ENCODE data around the gene BCKDHA. TPM values are rescaled to one million over a fixed set of nuclear protein-coding genes. Genes with fewer than 3 reads are reported as not detected.

Gene BCKDHA
- total and polyA plus RNA-seq, 2 donors, result 28.8 to 37.7 TPM

DNA sequence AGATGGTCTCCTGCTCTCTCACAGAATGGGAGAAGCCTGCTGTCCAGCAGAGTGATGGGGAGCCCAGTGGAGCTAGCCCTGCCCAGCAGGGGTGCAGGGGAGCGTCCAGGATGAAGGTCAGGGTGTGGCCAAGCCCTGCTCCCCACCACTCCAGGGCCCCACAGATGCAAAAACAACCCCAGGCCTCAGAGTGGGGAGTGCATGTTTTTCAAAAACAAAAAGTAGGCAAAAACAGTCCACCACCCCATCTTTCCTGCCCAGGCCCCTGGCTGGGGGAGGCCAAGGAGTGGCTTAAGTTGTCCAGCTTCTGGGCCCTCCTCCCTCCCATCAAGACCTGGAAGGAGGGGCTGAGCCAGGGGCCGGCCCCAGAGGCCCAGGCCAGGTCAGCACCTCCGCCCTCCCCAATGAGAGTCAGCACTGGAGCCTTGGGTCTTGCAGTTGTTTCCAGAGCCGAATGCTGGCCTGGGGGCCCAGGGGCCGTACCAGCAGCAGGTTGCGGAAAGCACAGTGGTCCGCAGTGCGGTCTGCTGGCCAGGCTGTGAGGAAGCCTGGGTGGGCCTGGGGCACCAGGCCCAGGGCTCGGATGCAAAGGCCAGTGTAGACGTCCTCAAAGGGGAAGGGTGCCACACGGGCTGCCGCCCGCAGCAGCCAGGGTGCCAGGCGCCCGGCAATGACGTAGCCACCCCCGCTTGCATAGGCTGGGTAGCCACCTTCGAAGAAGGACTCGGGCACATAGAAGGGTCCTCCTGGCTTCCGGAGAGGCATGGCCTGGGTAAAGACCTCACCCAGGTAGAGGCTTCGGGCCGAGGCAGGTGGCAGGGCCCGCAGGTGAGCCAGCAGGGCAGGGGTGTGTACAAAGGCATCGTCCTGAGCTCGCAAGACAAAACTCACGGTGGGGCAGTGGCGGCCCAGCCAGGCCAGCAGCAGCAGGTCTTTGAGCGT is 27.8 kb downstream of the BCKDHA start:
- no peak overlapping the region for H3K4me3 ChIP-seq (ENCODE audit: low read length in 2 of 2)
- H3K27me3 ChIP-seq (ENCODE audit: control insufficient read depth in 2 of 2, insufficient read depth in 1 of 2, low read length in 1 of 2), result no peaks in the 10 kb centered on the region
- no peak overlapping the region for H3K27ac ChIP-seq (ENCODE audit: low read depth in 1 of 2, low read length in 1 of 2)
- 96% methylated on average over 28 of the region's 28 CpGs for WGBS
- H3K9me3 ChIP-seq (ENCODE audit: control insufficient read depth in 2 of 2, insufficient read depth in 1 of 2, low read length in 1 of 2), result no peaks in the 10 kb centered on the region
- peaks cover 22 to 55% of the 10 kb centered on the region in 2 donors for H3K36me3 ChIP-seq (ENCODE audit: control insufficient read depth in 2 of 2, insufficient read depth in 2 of 2, low read length in 1 of 2)
- peaks cover 13 to 22% of the 10 kb centered on the region in 2 donors for H3K4me1 ChIP-seq (ENCODE audit: control insufficient read depth in 2 of 2, insufficient read depth in 2 of 2, low read length in 2 of 2)
- DNase-seq (ENCODE audit: low read depth in 6 of 9, low spot score in 9 of 9), result no peak

- DNase-seq (ENCODE audit: low read depth in 6 of 9, low spot score in 9 of 9), result no peak
- peaks cover 13 to 22% of the 10 kb centered on the region in 2 donors for H3K4me1 ChIP-seq (ENCODE audit: control insufficient read depth in 2 of 2, insufficient read depth in 2 of 2, low read length in 2 of 2)
- H3K36me3 ChIP-seq (ENCODE audit: control insufficient read depth in 2 of 2, insufficient read depth in 2 of 2, low read length in 1 of 2), result peaks cover 23 to 51% of the 10 kb centered on the region in 2 donors
- H3K4me3 ChIP-seq (ENCODE audit: low read length in 2 of 2), result no peak overlapping the region
- no peak overlapping the region for H3K27ac ChIP-seq (ENCODE audit: low read depth in 1 of 2, low read length in 1 of 2)
- no peaks in the 10 kb centered on the region for H3K9me3 ChIP-seq (ENCODE audit: control insufficient read depth in 2 of 2, insufficient read depth in 1 of 2, low read length in 1 of 2)
- WGBS, result 93% methylated on average over 36 of the region's 36 CpGs
- H3K27me3 ChIP-seq (ENCODE audit: control insufficient read depth in 2 of 2, insufficient read depth in 1 of 2, low read length in 1 of 2), result no peaks in the 10 kb centered on the region
These were observed 28.7 kb downstream of the BCKDHA start for GRCh38 chr19:41426116-41426841.

- 26% methylated on average over 19 of the region's 19 CpGs for WGBS
- H3K4me1 ChIP-seq (ENCODE audit: control insufficient read depth in 2 of 2, insufficient read depth in 2 of 2, low read length in 2 of 2), result peaks cover 13 to 22% of the 10 kb centered on the region in 2 donors
- no peaks in the 10 kb centered on the region for H3K9me3 ChIP-seq (ENCODE audit: control insufficient read depth in 2 of 2, insufficient read depth in 1 of 2, low read length in 1 of 2)
- H3K36me3 ChIP-seq (ENCODE audit: control insufficient read depth in 2 of 2, insufficient read depth in 2 of 2, low read length in 1 of 2), result peaks cover 31 to 52% of the 10 kb centered on the region in 2 donors
- H3K27ac ChIP-seq (ENCODE audit: low read depth in 1 of 2, low read length in 1 of 2), result peak within 1 kb of the TSS; percentile 60 to 78
- DNase-seq (ENCODE audit: low read depth in 6 of 9, low spot score in 9 of 9), result peak in 5 of 9 donors; percentile 29 to 64 (median 41)
- peak within 1 kb of the TSS; percentile 26 to 32 for H3K4me3 ChIP-seq (ENCODE audit: low read length in 2 of 2)
- H3K27me3 ChIP-seq (ENCODE audit: control insufficient read depth in 2 of 2, insufficient read depth in 1 of 2, low read length in 1 of 2), result no peaks in the 10 kb centered on the region
These were observed 29.5 kb downstream of the BCKDHA start, which contains the start of gene B3GNT8 for GRCh38 chr19:41426952-41427646. B3GNT8 (minus strand) TSS chr19:41427374; CDS start chr19:41426778, 596 bp downstream.

DNA sequence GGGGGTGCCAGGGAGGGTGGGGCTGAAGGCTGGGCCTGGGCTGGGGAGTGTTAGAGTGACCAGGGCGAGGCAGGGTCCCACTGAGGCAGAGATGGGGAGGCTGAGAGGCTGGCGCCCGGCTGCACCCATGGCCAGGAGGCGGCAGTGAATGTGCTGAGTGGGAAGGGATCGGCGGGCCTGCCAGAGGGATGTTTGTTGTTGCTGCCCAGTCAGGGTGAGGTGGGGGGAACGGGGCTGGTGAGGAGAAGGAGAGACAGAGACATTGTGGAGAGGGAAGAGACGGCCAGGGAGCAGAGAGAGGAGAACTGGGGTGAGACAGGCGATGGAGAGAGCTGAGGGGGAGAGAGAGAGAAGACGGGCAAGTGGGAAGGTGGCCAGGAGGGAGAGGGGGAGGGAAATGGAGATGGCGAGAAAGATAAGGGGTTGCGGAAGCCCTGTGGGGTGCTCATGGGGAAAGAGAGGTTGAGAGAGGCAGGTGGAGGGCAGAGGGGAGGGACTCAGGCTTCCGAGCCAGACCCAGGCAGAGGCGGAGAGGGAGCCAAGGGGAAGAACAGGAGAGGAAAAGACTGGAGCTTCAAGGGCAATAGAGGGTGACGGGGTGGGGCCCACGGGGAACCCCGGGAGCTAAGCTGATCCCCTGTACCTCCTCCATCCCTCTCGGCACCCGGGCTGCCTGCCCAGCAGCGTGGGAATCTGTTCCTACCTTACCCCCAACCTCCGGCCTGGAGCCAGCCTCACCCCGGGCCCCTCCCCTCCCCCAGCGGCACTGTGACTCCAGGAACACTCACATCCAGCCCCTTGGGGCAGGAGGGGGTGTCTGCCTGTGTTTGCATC is 30.2 kb downstream of the BCKDHA start:
- DNase-seq (ENCODE audit: low read depth in 6 of 9, low spot score in 9 of 9), result peak in 3 of 9 donors; percentile 26 to 43 (median 33)
- Histone ChIP-seq H3K4me3 (ENCODE audit: low read length in 2 of 2) (peak overlapping the region; percentile 26 to 32), H3K27ac (ENCODE audit: low read depth in 1 of 2, low read length in 1 of 2) (peak overlapping the region; percentile 60 to 78), H3K4me1 (ENCODE audit: control insufficient read depth in 2 of 2, insufficient read depth in 2 of 2, low read length in 2 of 2) (peaks cover 13 to 22% of the 10 kb centered on the region in 2 donors), H3K36me3 (ENCODE audit: control insufficient read depth in 2 of 2, insufficient read depth in 2 of 2, low read length in 1 of 2) (peaks cover 36 to 52% of the 10 kb centered on the region in 2 donors), H3K27me3 (ENCODE audit: control insufficient read depth in 2 of 2, insufficient read depth in 1 of 2, low read length in 1 of 2) (no peaks in the 10 kb centered on the region), H3K9me3 (ENCODE audit: control insufficient read depth in 2 of 2, insufficient read depth in 1 of 2, low read length in 1 of 2) (no peaks in the 10 kb centered on the region)
- 2% methylated on average over 23 of the region's 23 CpGs for WGBS

- H3K27ac ChIP-seq (ENCODE audit: low read depth in 1 of 2, low read length in 1 of 2), result no peak overlapping the region
- 50% methylated on average over 1 of the region's 1 CpG for WGBS
- peak overlapping the region in 1 of 2 donors; percentile 26 for H3K4me3 ChIP-seq (ENCODE audit: low read length in 2 of 2)
- peaks cover 13 to 22% of the 10 kb centered on the region in 2 donors for H3K4me1 ChIP-seq (ENCODE audit: control insufficient read depth in 2 of 2, insufficient read depth in 2 of 2, low read length in 2 of 2)
- H3K27me3 ChIP-seq (ENCODE audit: control insufficient read depth in 2 of 2, insufficient read depth in 1 of 2, low read length in 1 of 2), result no peaks in the 10 kb centered on the region
- peaks cover 39 to 54% of the 10 kb centered on the region in 2 donors for H3K36me3 ChIP-seq (ENCODE audit: control insufficient read depth in 2 of 2, insufficient read depth in 2 of 2, low read length in 1 of 2)
- no peaks in the 10 kb centered on the region for H3K9me3 ChIP-seq (ENCODE audit: control insufficient read depth in 2 of 2, insufficient read depth in 1 of 2, low read length in 1 of 2)
- no peak for DNase-seq (ENCODE audit: low read depth in 6 of 9, low spot score in 9 of 9)
These were observed 30.9 kb downstream of the BCKDHA start for GRCh38 chr19:41428481-41428859.

GRCh38 chr19:41430922-41431321 is 33.3 kb downstream of the BCKDHA start:
- peaks cover 13 to 22% of the 10 kb centered on the region in 2 donors for H3K4me1 ChIP-seq (ENCODE audit: control insufficient read depth in 2 of 2, insufficient read depth in 2 of 2, low read length in 2 of 2)
- H3K27me3 ChIP-seq (ENCODE audit: control insufficient read depth in 2 of 2, insufficient read depth in 1 of 2, low read length in 1 of 2), result no peaks in the 10 kb centered on the region
- H3K9me3 ChIP-seq (ENCODE audit: control insufficient read depth in 2 of 2, insufficient read depth in 1 of 2, low read length in 1 of 2), result no peaks in the 10 kb centered on the region
- DNase-seq (ENCODE audit: low read depth in 6 of 9, low spot score in 9 of 9), result no peak
- 96% methylated on average over 6 of the region's 6 CpGs for WGBS
- H3K36me3 ChIP-seq (ENCODE audit: control insufficient read depth in 2 of 2, insufficient read depth in 2 of 2, low read length in 1 of 2), result peaks cover 29 to 40% of the 10 kb centered on the region in 2 donors
- H3K4me3 ChIP-seq (ENCODE audit: low read length in 2 of 2), result no peak overlapping the region
- no peak overlapping the region for H3K27ac ChIP-seq (ENCODE audit: low read depth in 1 of 2, low read length in 1 of 2)

- 87% methylated on average over 23 of the region's 23 CpGs for WGBS
- H3K9me3 ChIP-seq (ENCODE audit: control insufficient read depth in 2 of 2, insufficient read depth in 1 of 2, low read length in 1 of 2), result no peaks in the 10 kb centered on the region
- DNase-seq (ENCODE audit: low read depth in 6 of 9, low spot score in 9 of 9), result peak in 1 of 9 donors; percentile 19
- no peak overlapping the region for H3K4me3 ChIP-seq (ENCODE audit: low read length in 2 of 2)
- peaks cover 13 to 22% of the 10 kb centered on the region in 2 donors for H3K4me1 ChIP-seq (ENCODE audit: control insufficient read depth in 2 of 2, insufficient read depth in 2 of 2, low read length in 2 of 2)
- H3K27ac ChIP-seq (ENCODE audit: low read depth in 1 of 2, low read length in 1 of 2), result no peak overlapping the region
- H3K27me3 ChIP-seq (ENCODE audit: control insufficient read depth in 2 of 2, insufficient read depth in 1 of 2, low read length in 1 of 2), result no peaks in the 10 kb centered on the region
- H3K36me3 ChIP-seq (ENCODE audit: control insufficient read depth in 2 of 2, insufficient read depth in 2 of 2, low read length in 1 of 2), result peaks cover 29 to 39% of the 10 kb centered on the region in 2 donors
These were observed 34.1 kb downstream of the BCKDHA start for GRCh38 chr19:41431426-41432386.

All from thymus (tissue), 11 donors.